Ovary (tissue), 3 donors: ENCODE measurements around the gene ATP6V1G3.

ENCODE experiments used
- CTCF ChIP-seq, 3 donors: fragments of 450-650 bp in 2 of 3; fragments of 200-600 bp in 1 of 3; IDR thresholded peaks; one replicate each; pipeline versions ENCODE4 v1.5.1 to v1.8.0; 2016 to 2022; ENCODE audit warnings: antibody characterized with exemption in 3 of 3, mild to moderate bottlenecking in 1 of 3
- EP300 ChIP-seq: sonication (generic); formaldehyde crosslinking; IDR thresholded peaks from one replicate; pipeline ENCODE4 v1.6.1; 2017; ENCODE audit warnings: antibody characterized with exemption
- donor health status: DM: no; HTN: no; CAD: no.

GRCh38 chr1:198530953-198531352 is 9.5 kb downstream of the ATP6V1G3 start:
- TF ChIP-seq CTCF (IDR thresholded peaks at IDR 0.05), result no peak
- TF ChIP-seq EP300, result no peak
